ENCODE results near the gene ZFP36L1.

GRCh38 chr14:68767248-68767645 lies 25.6 kb downstream of the ZFP36L1 start:
- TF ChIP-seq POLR2A (IDR thresholded peaks at IDR 0.05), result no peak
- TF ChIP-seq, protein P1, sequence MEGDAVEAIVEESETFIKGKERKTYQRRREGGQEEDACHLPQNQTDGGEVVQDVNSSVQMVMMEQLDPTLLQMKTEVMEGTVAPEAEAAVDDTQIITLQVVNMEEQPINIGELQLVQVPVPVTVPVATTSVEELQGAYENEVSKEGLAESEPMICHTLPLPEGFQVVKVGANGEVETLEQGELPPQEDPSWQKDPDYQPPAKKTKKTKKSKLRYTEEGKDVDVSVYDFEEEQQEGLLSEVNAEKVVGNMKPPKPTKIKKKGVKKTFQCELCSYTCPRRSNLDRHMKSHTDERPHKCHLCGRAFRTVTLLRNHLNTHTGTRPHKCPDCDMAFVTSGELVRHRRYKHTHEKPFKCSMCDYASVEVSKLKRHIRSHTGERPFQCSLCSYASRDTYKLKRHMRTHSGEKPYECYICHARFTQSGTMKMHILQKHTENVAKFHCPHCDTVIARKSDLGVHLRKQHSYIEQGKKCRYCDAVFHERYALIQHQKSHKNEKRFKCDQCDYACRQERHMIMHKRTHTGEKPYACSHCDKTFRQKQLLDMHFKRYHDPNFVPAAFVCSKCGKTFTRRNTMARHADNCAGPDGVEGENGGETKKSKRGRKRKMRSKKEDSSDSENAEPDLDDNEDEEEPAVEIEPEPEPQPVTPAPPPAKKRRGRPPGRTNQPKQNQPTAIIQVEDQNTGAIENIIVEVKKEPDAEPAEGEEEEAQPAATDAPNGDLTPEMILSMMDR (IDR thresholded peaks at IDR 0.05), result no peak

Data from Peyer's patch (tissue), 4 donors.